GM10266 (cell line): ENCODE measurements around the gene EIF2S3.
A peak's percentile ranks its signal among the peaks of the same experiment; 100 is the strongest.

Source experiments
- DNase-seq: peaks from one replicate; pipeline ENCODE4 v3.0.0; 2012; ENCODE audit errors: extremely low spot score
- TF ChIP-seq, protein P1 (sequence below): IDR thresholded peaks from 2 replicates; pipeline ENCODE4 v1.5.1; 2012; ENCODE audit warnings: mild to moderate bottlenecking, low read depth; ENCODE audit not compliant: control insufficient read depth, insufficient read depth; ENCODE audit errors: missing control alignments

Gene EIF2S3

GRCh38 chrX:24019448-24019847 is 35.3 kb upstream of the EIF2S3 start:
- TF ChIP-seq, protein P1, sequence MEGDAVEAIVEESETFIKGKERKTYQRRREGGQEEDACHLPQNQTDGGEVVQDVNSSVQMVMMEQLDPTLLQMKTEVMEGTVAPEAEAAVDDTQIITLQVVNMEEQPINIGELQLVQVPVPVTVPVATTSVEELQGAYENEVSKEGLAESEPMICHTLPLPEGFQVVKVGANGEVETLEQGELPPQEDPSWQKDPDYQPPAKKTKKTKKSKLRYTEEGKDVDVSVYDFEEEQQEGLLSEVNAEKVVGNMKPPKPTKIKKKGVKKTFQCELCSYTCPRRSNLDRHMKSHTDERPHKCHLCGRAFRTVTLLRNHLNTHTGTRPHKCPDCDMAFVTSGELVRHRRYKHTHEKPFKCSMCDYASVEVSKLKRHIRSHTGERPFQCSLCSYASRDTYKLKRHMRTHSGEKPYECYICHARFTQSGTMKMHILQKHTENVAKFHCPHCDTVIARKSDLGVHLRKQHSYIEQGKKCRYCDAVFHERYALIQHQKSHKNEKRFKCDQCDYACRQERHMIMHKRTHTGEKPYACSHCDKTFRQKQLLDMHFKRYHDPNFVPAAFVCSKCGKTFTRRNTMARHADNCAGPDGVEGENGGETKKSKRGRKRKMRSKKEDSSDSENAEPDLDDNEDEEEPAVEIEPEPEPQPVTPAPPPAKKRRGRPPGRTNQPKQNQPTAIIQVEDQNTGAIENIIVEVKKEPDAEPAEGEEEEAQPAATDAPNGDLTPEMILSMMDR: no peak
- no peak for DNase-seq

DNA sequence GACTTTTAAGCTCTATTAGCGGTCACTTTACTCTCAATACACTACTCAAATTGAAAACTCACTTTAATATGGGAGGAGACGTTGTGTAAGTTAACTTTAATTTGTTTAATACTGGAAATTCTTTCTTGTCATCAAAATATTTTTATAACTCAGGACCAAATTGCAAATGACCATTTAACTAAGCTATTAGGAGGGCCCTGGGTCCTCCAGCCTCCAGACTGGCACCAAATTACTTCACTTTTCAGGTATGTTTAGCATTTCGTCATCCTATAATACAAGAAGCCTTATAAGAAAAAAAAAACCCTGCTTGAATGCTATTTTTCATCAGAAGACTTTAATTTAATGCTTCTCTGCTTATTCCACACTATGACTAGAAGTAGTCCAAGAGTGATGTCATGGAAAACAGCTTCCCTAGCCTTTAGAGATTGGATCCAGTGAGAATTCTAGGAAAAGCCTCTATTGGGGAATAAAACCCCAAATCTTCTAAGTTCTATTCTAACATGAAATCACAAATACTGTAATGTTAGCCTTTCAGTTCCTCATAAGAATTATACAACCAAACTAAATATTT is 34.4 kb upstream of the EIF2S3 start:
- TF ChIP-seq, protein P1: no peak
- no peak for DNase-seq

DNA sequence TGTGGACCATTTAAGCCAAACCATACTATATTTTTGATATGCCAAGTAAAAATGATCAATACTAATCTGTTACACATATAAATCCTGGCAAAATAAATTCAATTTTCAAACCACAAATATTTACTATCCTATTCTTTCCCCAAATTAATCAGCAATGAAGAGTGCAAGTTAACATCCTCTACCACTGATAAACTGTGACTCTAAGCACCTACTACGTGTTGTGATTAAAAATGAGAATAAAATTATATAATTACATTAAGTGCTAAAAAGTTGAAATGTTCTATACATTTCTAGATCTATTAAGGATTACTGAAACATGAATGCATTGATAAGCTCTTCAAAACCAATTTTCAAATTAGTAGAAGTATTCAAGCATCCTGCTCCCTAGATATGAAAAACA is 31.2 kb upstream of the EIF2S3 start:
- TF ChIP-seq, protein P1: no peak

GRCh38 chrX:24023972-24024669 is 30.6 kb upstream of the EIF2S3 start:
- DNase-seq: no peak
- TF ChIP-seq, protein P1: no peak

More for the DNA sequence above, 31.2 kb upstream of the EIF2S3 start:
- no peak for DNase-seq

- DNase-seq: peak; percentile 92
- TF ChIP-seq, protein P1: peak; percentile 39
Measured at GRCh38 chrX:24024819-24025740, 29.7 kb upstream of the EIF2S3 start.

- no peak for DNase-seq
- TF ChIP-seq, protein P1: no peak
Measured at GRCh38 chrX:24025741-24026403, 28.9 kb upstream of the EIF2S3 start.
